CD4-positive, alpha-beta T cell treated with Interleukin-6 at 100 ng/mL for 8 hours (primary cell): ENCODE results near the gene F9.
"Not testable (repeated sequence)": the region's sequence is repeated elsewhere in the genome, so short reads cannot be mapped to it uniquely, and the experiment has no call there.

ENCODE experiments used
- DNase-seq: peaks from one replicate; pipeline ENCODE4 v3.0.0-alpha.2; 2020; ENCODE audit warnings: mixed read lengths, low spot score

The F9 gene

DNA sequence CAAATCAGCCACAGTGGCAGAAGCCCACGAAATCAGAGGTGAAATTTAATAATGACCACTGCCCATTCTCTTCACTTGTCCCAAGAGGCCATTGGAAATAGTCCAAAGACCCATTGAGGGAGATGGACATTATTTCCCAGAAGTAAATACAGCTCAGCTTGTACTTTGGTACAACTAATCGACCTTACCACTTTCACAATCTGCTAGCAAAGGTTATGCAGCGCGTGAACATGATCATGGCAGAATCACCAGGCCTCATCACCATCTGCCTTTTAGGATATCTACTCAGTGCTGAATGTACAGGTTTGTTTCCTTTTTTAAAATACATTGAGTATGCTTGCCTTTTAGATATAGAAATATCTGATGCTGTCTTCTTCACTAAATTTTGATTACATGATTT lies at the start of gene F9:
F9 (plus strand) TSS at position 190 of the 400 bp plus-strand sequence; CDS start at position 216, 26 bp downstream.
- no peak for DNase-seq

DNA sequence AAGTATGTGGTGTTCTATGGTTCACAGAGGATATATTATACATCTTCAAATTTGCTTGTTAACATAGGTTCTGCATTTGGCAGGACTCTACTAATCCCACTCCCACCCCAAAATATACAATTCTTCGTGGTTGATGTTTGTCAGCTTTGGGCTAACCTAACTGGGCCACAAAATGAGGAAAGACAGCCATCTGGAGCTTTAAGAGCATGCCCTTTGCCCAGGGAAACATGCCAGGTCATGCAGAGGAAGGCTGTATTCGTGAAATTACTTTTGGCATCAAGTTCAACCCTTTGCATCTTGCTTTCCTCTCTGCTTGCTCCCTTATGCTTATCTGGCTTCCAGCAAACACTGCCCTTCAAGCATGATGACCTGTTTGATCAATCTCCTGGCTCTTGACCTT lies 46.8 kb upstream of the F9 start:
- DNase-seq: no peak

GRCh38 chrX:139484591-139484990 lies 45.9 kb upstream of the F9 start:
- DNase-seq: no peak

DNA sequence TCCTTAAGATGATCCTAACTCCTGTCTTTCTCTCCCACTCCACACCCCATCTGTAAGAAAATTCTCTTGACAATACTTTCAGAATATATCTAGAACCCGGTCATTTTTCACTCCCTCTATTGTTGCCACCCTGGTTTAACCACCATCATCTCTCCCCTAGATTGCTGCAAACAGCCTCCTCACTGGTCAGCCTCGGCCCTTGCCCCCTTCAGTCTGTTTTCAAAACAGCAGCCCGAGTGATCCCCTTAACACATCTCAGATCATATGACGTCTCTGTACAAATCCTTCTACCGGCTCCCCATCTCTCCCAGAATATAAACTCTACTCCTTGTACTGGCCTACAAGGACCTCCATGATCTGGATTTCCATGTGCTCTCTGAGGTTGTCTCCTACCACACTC lies 35.2 kb upstream of the F9 start:
- DNase-seq: no peak

DNA sequence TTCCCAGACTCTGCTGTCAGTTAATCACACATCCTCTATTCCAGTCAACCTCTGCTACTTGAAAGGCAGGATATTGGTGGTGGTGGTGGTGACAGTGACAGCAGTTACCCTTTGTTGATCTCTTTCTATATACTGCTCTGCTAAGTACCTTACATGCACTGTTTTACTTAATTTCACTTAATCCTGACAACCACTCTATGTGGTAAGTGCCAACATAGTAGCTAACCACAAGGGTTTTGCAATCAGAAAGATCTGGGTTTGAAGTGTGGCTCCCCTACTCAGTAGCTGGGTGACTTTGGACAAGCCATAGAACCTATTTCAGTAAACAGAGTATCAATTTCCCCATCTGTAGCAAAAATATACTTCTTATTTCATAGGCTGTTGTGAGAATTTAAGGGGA lies 24.2 kb upstream of the F9 start:
- no peak for DNase-seq

GRCh38 chrX:139508099-139508498 lies 22.4 kb upstream of the F9 start:
- DNase-seq: no peak

DNA sequence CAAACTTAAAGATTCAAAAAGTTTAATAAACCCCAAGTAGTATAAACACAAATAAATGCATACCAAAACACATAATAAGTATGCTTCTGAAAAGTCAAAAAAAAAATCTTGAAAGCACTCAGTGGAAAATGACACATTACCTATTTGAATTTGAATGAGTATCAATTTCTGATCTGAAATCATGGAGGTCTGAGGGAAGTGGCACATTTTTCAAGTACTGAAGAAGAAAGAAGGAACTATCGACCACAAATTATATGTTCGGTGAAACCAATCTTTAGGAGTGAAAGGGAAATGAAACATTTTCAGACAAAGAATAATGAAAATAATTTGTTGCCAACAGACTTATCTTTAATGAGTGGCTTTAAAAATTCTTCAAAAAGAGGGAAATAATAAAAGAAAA lies 12.1 kb upstream of the F9 start:
- no peak for DNase-seq

DNA sequence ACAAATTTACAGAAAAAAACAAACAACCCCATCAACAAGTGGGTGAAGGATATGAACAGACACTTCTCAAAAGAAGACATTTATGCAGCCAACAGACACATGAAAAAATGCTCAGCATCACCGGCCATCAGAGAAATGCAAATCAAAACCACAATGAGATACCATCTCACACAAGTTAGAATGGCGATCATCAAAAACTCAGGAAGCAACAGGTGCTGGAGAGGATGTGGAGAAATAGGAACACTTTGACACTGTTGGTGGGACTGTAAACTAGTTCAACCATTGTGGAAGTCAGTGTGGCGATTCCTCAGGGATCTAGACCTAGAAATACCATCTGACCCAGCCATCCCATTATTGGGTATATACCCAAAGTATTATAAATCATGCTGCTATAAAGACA lies 1.7 kb upstream of the F9 start:
- not testable (repeated sequence) for DNase-seq

DNA sequence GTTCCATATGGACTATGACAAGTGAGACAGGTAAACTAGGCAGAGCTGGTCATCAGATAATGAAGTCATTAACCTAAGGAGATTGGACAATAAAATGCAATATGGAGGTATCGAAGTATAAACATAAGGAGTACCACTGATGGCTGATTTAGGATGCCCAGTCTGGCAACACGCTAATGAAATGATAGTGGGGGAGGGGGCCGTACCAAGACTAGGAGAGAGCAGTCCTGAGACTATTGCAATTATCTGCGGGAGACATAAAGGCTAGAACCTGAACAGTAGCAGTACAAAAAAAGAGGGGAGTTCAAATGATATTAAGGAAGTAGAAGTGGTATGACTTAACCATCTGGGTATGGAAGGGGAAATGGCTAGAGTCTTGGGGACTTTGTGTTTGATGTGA lies 2.3 kb downstream of the F9 start:
- no peak for DNase-seq

DNA sequence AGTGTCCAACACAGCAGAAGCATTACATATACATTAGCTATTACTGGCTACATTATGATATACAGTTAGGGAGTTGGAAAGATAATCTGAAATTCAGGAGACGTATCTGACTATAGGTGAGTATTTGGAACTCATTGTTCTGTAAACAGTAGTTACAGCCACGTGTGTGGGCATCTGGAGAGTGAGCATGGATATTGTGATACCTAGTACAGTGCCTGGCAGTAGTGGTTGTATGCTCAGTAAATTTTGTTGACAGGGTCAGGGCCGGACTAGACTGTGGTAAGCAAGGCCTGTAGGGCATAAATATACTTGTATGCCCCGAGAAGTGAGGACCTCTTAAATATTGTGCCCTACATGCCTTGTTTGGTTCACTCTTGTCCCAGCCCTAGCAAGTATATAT lies 2.9 kb downstream of the F9 start:
- DNase-seq: no peak

GRCh38 chrX:139538907-139539790 lies 8.6 kb downstream of the F9 start:
- DNase-seq: no peak

GRCh38 chrX:139542652-139543051 lies 12.1 kb downstream of the F9 start:
- DNase-seq: no peak

GRCh38 chrX:139543920-139544319 lies 13.4 kb downstream of the F9 start:
- no peak for DNase-seq

- DNase-seq: no peak
Observed at GRCh38 chrX:139544591-139544990, 14.1 kb downstream of the F9 start.

- no peak for DNase-seq
Observed at GRCh38 chrX:139554376-139554775, 23.8 kb downstream of the F9 start.

DNA sequence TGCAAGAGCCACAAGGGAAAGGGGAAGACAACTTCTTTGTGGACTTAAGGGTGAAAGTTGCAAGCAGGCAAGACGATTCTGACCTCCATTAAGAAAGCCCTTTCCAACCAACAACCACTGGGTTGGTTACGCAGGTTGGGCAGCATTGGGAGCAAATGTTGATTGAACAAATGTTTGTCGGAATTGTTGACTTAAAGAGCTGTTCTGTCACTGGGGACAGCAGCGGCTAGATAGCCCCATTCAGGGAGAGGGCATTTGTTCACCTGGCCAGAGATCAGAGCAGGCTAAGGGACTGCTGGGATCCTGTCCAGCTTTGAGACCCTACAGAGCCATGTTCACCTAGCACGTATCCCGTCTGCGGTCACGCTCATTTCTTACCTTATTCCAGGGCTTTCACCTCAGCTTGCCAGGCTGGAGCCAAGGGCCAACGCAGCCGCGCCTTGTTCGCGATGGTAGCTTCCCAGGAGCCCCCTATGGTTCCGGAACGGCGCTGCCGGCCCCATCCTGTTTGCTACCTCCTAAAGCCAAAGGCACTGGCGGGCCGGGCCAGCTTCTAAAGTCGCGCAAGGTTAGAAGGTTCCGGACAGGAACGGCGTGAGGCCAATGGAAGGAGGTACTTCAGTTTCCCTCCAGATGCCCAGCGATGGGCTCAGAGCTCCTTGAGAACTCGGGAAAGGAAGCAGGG lies 24.6 kb downstream of the F9 start:
- no peak for DNase-seq

- DNase-seq: no peak
Observed at GRCh38 chrX:139559383-139560042, 29.0 kb downstream of the F9 start.

GRCh38 chrX:139560221-139560620 lies 29.7 kb downstream of the F9 start:
- DNase-seq: no peak

DNA sequence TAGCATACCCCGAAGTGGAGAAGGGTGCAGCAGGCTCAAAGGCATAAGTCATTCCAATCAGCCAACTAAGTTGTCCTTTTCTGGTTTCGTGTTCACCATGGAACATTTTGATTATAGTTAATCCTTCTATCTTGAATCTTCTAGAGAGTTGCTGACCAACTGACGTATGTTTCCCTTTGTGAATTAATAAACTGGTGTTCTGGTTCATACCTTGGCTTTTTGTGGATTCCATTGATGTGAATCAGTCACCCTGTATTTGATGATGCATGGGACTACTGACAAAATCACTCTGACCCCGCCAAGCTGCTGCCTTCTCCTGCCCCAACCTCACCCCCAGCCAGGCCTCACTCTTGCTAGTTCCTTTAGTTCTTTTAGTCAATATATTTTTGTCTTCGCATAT lies 32.7 kb downstream of the F9 start:
- DNase-seq: no peak

DNA sequence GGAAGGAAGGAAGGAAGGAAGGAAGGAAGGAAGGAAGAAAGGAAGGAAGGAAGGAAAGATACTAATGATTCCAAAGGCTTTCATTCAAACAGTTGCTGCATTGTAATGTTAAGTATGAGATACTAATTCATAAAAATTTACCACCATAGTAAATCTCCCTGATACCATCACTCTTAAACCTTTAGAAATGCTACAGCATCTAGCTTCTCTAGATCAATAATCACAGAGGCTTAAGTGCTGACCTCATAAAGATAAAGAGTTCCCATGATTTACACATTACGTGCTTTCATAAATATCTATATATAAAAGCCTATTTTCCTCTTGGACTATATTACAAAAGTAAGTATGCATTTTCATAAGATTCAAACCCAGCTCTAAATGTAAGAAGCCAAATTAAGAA lies 36.4 kb downstream of the F9 start:
- DNase-seq: no peak

DNA sequence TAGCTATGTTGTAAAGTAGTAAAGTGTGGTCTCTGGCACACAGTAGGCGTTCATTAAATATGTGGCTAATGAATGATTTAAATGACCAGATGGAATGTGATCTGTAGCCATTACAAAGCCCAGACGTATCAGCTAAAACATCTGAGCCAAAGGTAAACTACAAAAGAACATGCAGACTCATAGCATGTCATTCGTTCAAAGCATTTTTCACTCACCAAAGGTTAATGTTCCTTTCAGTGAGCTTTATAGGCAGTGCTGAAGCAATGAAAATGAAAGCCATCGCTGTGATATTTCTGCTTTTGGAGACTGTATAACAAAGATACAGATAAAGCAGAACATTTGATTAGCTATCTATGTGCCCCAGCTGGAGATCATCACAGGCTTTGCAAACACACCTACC lies 50.5 kb downstream of the F9 start:
- DNase-seq: no peak

GRCh38 chrX:139585613-139586012 lies 55.1 kb downstream of the F9 start:
- no peak for DNase-seq

DNA sequence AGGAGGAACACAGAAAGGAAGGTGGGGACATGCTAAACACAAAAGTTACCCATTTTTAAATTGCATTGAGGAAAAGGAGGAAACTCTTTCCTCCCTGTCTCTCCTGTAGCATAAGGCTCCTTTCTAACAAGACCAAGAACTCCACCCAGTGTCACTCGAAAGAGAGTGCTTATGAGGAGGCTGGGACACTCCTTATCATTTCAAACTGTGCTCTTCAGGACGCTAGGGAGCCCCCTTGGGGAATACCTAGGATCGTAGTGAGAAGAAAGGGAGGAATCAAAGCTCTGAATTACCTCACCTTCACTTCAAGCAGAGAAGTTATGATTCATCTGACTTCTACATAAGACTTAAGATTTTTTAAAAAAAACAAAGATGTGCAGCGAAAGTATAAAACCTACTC lies 65.5 kb downstream of the F9 start:
- DNase-seq: no peak
